Measurements from ENCODE around the gene NUDT1.

The NUDT1 gene

GRCh38 chr7:2299131-2299829 is 57.3 kb downstream of the NUDT1 start:
- peak in 1 of 2 donors; percentile 24 for DNase-seq (ENCODE audit: low read depth in 2 of 2)

DNA sequence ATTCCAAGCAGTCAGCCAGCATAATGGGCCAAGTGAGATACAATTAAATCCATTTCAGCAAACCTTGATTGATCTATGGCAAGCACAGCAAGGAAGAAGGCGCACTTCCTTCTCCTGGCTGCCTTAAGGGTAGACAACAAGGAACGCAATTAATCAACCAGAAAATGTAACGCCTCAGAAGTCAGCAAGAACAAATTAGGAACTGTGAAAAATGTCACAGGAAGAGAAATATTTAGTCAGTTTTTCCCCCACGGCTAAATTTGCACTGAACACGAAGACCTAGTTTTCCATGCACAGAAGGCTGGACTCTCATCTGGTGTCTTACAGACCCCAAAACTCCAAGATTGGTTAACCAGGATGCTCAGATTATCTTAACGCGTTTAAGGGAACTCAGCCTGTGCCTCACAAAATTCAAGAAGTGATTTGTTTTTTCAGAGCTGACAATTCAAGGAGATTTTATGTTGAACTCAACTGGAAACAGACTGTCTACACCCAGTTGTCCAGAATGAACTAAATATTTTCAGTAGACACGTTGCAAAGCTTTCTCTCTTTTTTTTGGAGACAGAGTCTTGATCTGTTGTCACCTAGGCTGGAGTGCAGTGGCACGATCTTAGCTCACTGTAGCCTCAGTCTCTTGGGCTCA is 58.0 kb downstream of the NUDT1 start:
- no peak for DNase-seq (ENCODE audit: low read depth in 2 of 2)

All from stimulated activated CD8-positive, alpha-beta memory T cell treated with anti-CD3 and anti-CD28 coated beads, Interleukin-7, amount 100 ng/mL, for 4 hours (primary cell).